CD14-positive monocyte (primary cell): Measurements from ENCODE around the gene LOXHD1. TPM values are rescaled to one million over a fixed set of nuclear protein-coding genes. Genes with fewer than 3 reads are reported as not detected.

Experiments
- DNase-seq, 3 donors: peaks; one replicate each; pipeline ENCODE4 v3.0.0-alpha.2; 2011 to 2022
- H2AFZ ChIP-seq: 2 replicates; pipeline ENCODE4 v1.6.0; 2012; ENCODE audit warnings: mild to moderate bottlenecking, low read depth, low read length, inconsistent platforms; ENCODE audit not compliant: insufficient read depth, poor library complexity, severe bottlenecking
- H3K27ac ChIP-seq, 2 donors: 1 replicate in 1 of 2; 2 replicates in 1 of 2; pipeline ENCODE4 v1.5.1; 2012 to 2013; ENCODE audit warnings: low read length in 2 of 2, control low read depth in 1 of 2, inconsistent platforms in 1 of 2, low read depth in 1 of 2, mild to moderate bottlenecking in 1 of 2
- H3K27me3 ChIP-seq, 2 donors: one replicate each; pipeline versions ENCODE4 v1.6.0 to v1.6.1; 2011 to 2013; ENCODE audit warnings: low read length in 2 of 2; ENCODE audit not compliant: control insufficient read depth in 2 of 2, insufficient read depth in 2 of 2
- H3K36me3 ChIP-seq, 2 donors: replicated peaks in 1 of 2; 1 replicate in 1 of 2; 2 replicates in 1 of 2; pipeline versions ENCODE4 v1.5.1 to v1.6.1; 2012 to 2013; ENCODE audit warnings: low read length in 2 of 2, control low read depth in 1 of 2, inconsistent platforms in 1 of 2, mild to moderate bottlenecking in 1 of 2; ENCODE audit not compliant: insufficient read depth in 2 of 2, control insufficient read depth in 1 of 2
- H3K4me1 ChIP-seq, 2 donors: 1 replicate in 1 of 2; 2 replicates in 1 of 2; pipeline versions ENCODE4 v1.5.1 to v1.6.1; 2012 to 2013; ENCODE audit warnings: low read length in 2 of 2, control low read depth in 1 of 2, inconsistent platforms in 1 of 2, mild to moderate bottlenecking in 1 of 2, moderate library complexity in 1 of 2; ENCODE audit not compliant: insufficient read depth in 2 of 2, control insufficient read depth in 1 of 2
- H3K4me2 ChIP-seq: replicated peaks from 2 replicates; pipeline ENCODE3; 2012; ENCODE audit warnings: low read length, moderate library complexity, mild to moderate bottlenecking; ENCODE audit not compliant: poor library complexity, severe bottlenecking; ENCODE audit errors: extremely low read depth
- H3K4me3 ChIP-seq, 3 experiments: fragments of 200-600 bp in 1 of 3; sonication (generic) in 1 of 3; replicated peaks in 1 of 3; 1 replicate in 2 of 3; 2 replicates in 1 of 3; pipeline ENCODE4 v1.5.1; 2011 to 2013; ENCODE audit warnings: low read length in 3 of 3, mild to moderate bottlenecking in 3 of 3, control low read depth in 2 of 3, low read depth in 2 of 3, inconsistent platforms in 1 of 3, moderate library complexity in 1 of 3
- H3K79me2 ChIP-seq: 2 replicates; pipeline ENCODE4 v1.6.0; 2012; ENCODE audit warnings: mild to moderate bottlenecking, control low read depth, inconsistent platforms, low read length, moderate library complexity; ENCODE audit not compliant: insufficient read depth
- H3K9ac ChIP-seq: 2 replicates; pipeline ENCODE4 v1.6.0; 2017; ENCODE audit warnings: low read length, mild to moderate bottlenecking; ENCODE audit not compliant: insufficient read depth, poor library complexity, severe bottlenecking
- H3K9me3 ChIP-seq, 2 donors: replicated peaks in 1 of 2; 1 replicate in 1 of 2; 2 replicates in 1 of 2; pipeline versions ENCODE4 v1.5.1 to v1.6.1; 2012 to 2013; ENCODE audit warnings: low read length in 2 of 2, control low read depth in 1 of 2; ENCODE audit not compliant: control insufficient read depth in 1 of 2, insufficient read depth in 1 of 2
- H4K20me1 ChIP-seq: 2 replicates; pipeline ENCODE4 v1.6.0; 2012; ENCODE audit warnings: mild to moderate bottlenecking, low read length, control low read depth, moderate library complexity; ENCODE audit not compliant: insufficient read depth
- H3K27ac Mint-ChIP-seq, 7 donors: one replicate each; pipeline ENCODE4 v1.8.0; 2020; ENCODE audit warnings: mild to moderate bottlenecking in 7 of 7, mixed read lengths in 7 of 7, moderate library complexity in 6 of 7, inconsistent platforms in 2 of 7
- H3K27me3 Mint-ChIP-seq, 3 donors: one replicate each; pipeline ENCODE4 v1.8.0; 2021 to 2022; ENCODE audit warnings: low read depth in 3 of 3, mild to moderate bottlenecking in 3 of 3, mixed read lengths in 3 of 3, moderate library complexity in 3 of 3, inconsistent platforms in 1 of 3
- H3K36me3 Mint-ChIP-seq, 2 donors: one replicate each; pipeline ENCODE4 v1.8.0; 2020; ENCODE audit warnings: mixed read lengths in 2 of 2, inconsistent platforms in 1 of 2, mild to moderate bottlenecking in 1 of 2
- H3K4me1 Mint-ChIP-seq: one replicate; pipeline ENCODE4 v1.8.0; 2020; ENCODE audit warnings: mild to moderate bottlenecking, mixed read lengths
- H3K4me3 Mint-ChIP-seq, 2 donors: one replicate each; pipeline ENCODE4 v1.8.0; 2020; ENCODE audit warnings: mild to moderate bottlenecking in 2 of 2, mixed read lengths in 2 of 2, moderate library complexity in 1 of 2
- H3K9me3 Mint-ChIP-seq, 7 donors: one replicate each; pipeline ENCODE4 v1.8.0; 2020 to 2022; ENCODE audit warnings: mixed read lengths in 7 of 7, mild to moderate bottlenecking in 6 of 7, moderate library complexity in 6 of 7, inconsistent platforms in 2 of 7
- CTCF ChIP-seq: fragments of 200-600 bp; IDR thresholded peaks from one replicate; pipeline ENCODE4 v1.8.0; 2022; ENCODE audit warnings: antibody characterized with exemption, mild to moderate bottlenecking
- WGBS: methylation state at CpG from one replicate; pipeline ENCODE4 v1.1.5; 2013; ENCODE audit warnings: missing lambda C conversion rate; ENCODE audit not compliant: insufficient coverage; 5-methylcytosine and 5-hydroxymethylcytosine counted together
- intact Hi-C, 2 donors: fragments of 100-400 bp; cut with micrococcal nuclease; formaldehyde crosslinking; loops; one replicate each; pipeline versions ENCODE4 v1.15.0 to v1.15.1; 2023
- polyA plus RNA-seq, 3 donors: library from polyadenylated mRNA; depleted of rRNA in 1 of 3; unstranded in 2 of 3; stranded (reverse) in 1 of 3; fragments of 300-500 nt in 2 of 3; fragments of >200 nt in 1 of 3; fragmentation: Illumina TruSeq in 2 of 3; gene quantifications; 1 replicate in 2 of 3; 2 replicates in 1 of 3; pipeline ENCODE4 v1.2.3, GENCODE V29; 2012 to 2021

The LOXHD1 gene
- polyA plus RNA-seq, 3 donors: 0.33 to 10.9 (median 0.61) TPM

- H3K4me1 Mint-ChIP-seq: no peaks in the 10 kb centered on the region
- no peak overlapping the region for H3K4me3 Mint-ChIP-seq
- no peak overlapping the region for H2AFZ ChIP-seq
Observed at GRCh38 chr18:46460754-46461153, 196.3 kb downstream of the LOXHD1 start.

GRCh38 chr18:46459789-46460455 lies 197.1 kb downstream of the LOXHD1 start:
- no peaks in the 10 kb centered on the region for H3K9me3 ChIP-seq
- WGBS: 93% methylated on average over 3 of the region's 19 CpGs
- no peaks in the 10 kb centered on the region for H3K79me2 ChIP-seq
- no peaks in the 10 kb centered on the region for H4K20me1 ChIP-seq
- no peak overlapping the region for H3K4me3 ChIP-seq
- Mint-ChIP-seq H3K9me3 (peaks cover 0 to 3% (median 0%) of the 10 kb centered on the region in 7 donors), H3K4me3 (no peak overlapping the region), H3K27ac (no peak overlapping the region), H3K36me3 (no peaks in the 10 kb centered on the region), H3K4me1 (no peaks in the 10 kb centered on the region), H3K27me3 (peaks cover 8 to 20% (median 9%) of the 10 kb centered on the region in 3 donors)
- no peak for DNase-seq
- intact Hi-C loops: no loop called here
- H3K9ac ChIP-seq: no peak overlapping the region
- TF ChIP-seq CTCF: no peak
- no peak overlapping the region for H3K4me2 ChIP-seq
- H3K4me1 ChIP-seq: no peaks in the 10 kb centered on the region
- H2AFZ ChIP-seq: no peak overlapping the region
- no peaks in the 10 kb centered on the region for H3K27me3 ChIP-seq
- no peak overlapping the region for H3K27ac ChIP-seq
- H3K36me3 ChIP-seq: no peaks in the 10 kb centered on the region

More at GRCh38 chr18:46460754-46461153, 196.3 kb downstream of the LOXHD1 start:
- no peak overlapping the region for H3K4me2 ChIP-seq
- WGBS: 87% methylated on average over 4 of the region's 5 CpGs
- H3K9me3 ChIP-seq: no peaks in the 10 kb centered on the region
- no peaks in the 10 kb centered on the region for H3K27me3 ChIP-seq
- H3K4me1 ChIP-seq: no peaks in the 10 kb centered on the region
- TF ChIP-seq CTCF: no peak
- H3K27ac Mint-ChIP-seq: no peak overlapping the region
- no peaks in the 10 kb centered on the region for H4K20me1 ChIP-seq
- no peak overlapping the region for H3K4me3 ChIP-seq
- H3K36me3 ChIP-seq: no peaks in the 10 kb centered on the region
- peaks cover 8 to 18% (median 9%) of the 10 kb centered on the region in 3 donors for H3K27me3 Mint-ChIP-seq
- H3K27ac ChIP-seq: no peak overlapping the region
- H3K36me3 Mint-ChIP-seq: no peaks in the 10 kb centered on the region
- peaks cover 0 to 3% (median 0%) of the 10 kb centered on the region in 7 donors for H3K9me3 Mint-ChIP-seq
- no peak overlapping the region for H3K9ac ChIP-seq
- intact Hi-C loops: no loop called here
- no peaks in the 10 kb centered on the region for H3K79me2 ChIP-seq
- no peak for DNase-seq
